AG10803 (cell line): Measurements from ENCODE around the gene GRIN2A.

Experiments used
- DNase-seq: peaks from one replicate; pipeline ENCODE4 v3.0.0; 2010; ENCODE audit warnings: low read depth
- H3K4me3 ChIP-seq: 2 replicates; pipeline ENCODE4 v1.5.1; 2011; ENCODE audit warnings: mild to moderate bottlenecking, low read length, control low read depth
- CTCF ChIP-seq: conservative IDR thresholded peaks from 2 replicates; pipeline ENCODE4 v1.5.1; 2011; ENCODE audit warnings: mild to moderate bottlenecking, low read length, control low read depth, inconsistent platforms

GRIN2A gene

GRCh38 chr16:10111156-10111761, 71.0 kb downstream of the GRIN2A start:
- no peak for TF ChIP-seq CTCF
- no peak overlapping the region for H3K4me3 ChIP-seq
- no peak for DNase-seq

DNA sequence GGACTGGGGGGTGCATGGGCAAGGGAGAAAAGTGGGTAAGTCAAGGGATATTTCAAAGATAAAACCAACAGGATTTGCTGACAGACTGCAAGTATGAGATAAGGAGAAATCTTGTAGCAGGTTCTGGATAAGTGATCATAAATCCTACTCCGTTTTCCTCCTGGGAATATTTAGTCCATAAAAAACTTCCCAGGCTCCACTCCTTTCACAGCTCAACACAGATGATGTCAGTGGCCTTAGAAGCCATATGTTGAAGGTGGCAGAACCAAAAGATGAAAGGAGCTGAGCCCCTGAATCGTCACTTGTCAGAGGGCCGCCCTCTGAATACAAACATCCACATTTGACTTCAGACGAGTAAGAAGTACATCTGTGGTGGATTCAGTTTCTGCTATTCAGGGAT, 71.7 kb downstream of the GRIN2A start:
- no peak overlapping the region for H3K4me3 ChIP-seq
- no peak for DNase-seq
- no peak for TF ChIP-seq CTCF

- no peak for TF ChIP-seq CTCF
- no peak overlapping the region for H3K4me3 ChIP-seq
- no peak for DNase-seq
These were observed 75.1 kb downstream of the GRIN2A start for GRCh38 chr16:10107081-10107480.

- DNase-seq = no peak
- no peak for TF ChIP-seq CTCF
- no peak overlapping the region for H3K4me3 ChIP-seq
These were observed 78.5 kb downstream of the GRIN2A start for GRCh38 chr16:10103700-10104099.

DNA sequence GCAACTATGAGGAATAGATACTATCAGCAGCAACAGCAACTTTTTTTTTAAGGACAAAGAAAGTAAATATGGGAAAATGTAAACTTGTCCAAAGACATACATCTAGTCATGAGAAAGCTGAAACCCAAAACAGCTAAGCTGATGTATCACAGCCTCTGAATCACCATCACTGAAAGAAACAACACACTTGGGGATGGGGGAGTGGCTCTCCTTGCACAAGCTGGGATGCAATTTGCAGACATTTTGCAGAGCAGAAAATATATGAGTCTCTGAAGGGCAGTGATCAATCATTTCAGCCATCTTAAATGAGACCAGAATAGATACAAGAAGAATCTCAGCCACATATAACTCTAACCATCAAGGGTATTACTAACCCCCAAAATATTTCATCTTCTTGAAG, 79.1 kb downstream of the GRIN2A start:
- TF ChIP-seq CTCF = no peak
- no peak overlapping the region for H3K4me3 ChIP-seq
- peak; percentile 44 for DNase-seq

DNA sequence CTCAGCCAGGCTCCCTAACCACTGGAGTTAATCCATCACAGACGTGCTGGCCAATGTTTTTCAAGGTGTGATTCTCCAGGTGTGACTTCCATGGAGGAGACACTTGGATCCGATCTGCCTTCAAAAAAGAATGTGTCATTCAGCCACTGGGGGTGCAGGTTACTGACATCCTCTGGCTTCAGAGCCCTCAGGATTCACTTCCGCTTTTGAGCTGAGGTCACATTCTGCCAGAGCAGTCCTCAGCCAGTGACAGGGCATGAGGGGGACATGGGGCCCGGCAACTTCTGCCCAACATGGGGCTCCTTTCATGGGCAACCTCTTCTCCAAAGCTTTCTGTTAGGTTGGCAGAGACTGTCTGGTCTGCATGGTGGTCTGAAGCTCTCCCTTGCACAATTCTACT, 81.4 kb downstream of the GRIN2A start:
- no peak for TF ChIP-seq CTCF

GRCh38 chr16:10098991-10099390, 83.2 kb downstream of the GRIN2A start:
- peak; percentile 65 for DNase-seq
- no peak overlapping the region for H3K4me3 ChIP-seq
- no peak for TF ChIP-seq CTCF

More for the DNA sequence above, 81.4 kb downstream of the GRIN2A start:
- no peak overlapping the region for H3K4me3 ChIP-seq
- DNase-seq = no peak
